Ishikawa (cell line): ENCODE measurements around the gene MEGF9.

Experiments used
- CEBPB ChIP-seq: IDR thresholded peaks from 2 replicates; pipeline ENCODE4 v1.6.1; 2012
- CREB1 ChIP-seq: IDR thresholded peaks from 2 replicates; pipeline ENCODE4 v1.6.1; 2012; ENCODE audit warnings: low read depth
- EGR1 ChIP-seq: IDR thresholded peaks from 2 replicates; pipeline ENCODE4 v1.6.1; 2012
- EP300 ChIP-seq: IDR thresholded peaks from 2 replicates; pipeline ENCODE4 v1.6.1; 2012; ENCODE audit warnings: borderline replicate concordance
- FOXM1 ChIP-seq: IDR thresholded peaks from 2 replicates; pipeline ENCODE4 v1.6.1; 2012; ENCODE audit warnings: low read depth, borderline replicate concordance
- NFIC ChIP-seq: IDR thresholded peaks from 2 replicates; pipeline ENCODE4 v1.6.1; 2012
- RAD21 ChIP-seq: IDR thresholded peaks from 2 replicates; pipeline ENCODE4 v1.6.1; 2012; ENCODE audit warnings: low read depth
- TAF1 ChIP-seq: IDR thresholded peaks from 2 replicates; pipeline ENCODE4 v1.6.1; 2012; ENCODE audit warnings: low read depth, mild to moderate bottlenecking
- TCF12 ChIP-seq: IDR thresholded peaks from 2 replicates; pipeline ENCODE4 v1.6.1; 2012; ENCODE audit warnings: low read depth
- TEAD4 ChIP-seq: IDR thresholded peaks from 2 replicates; pipeline ENCODE4 v1.6.1; 2012
- YY1 ChIP-seq: IDR thresholded peaks from 2 replicates; pipeline ENCODE4 v1.6.1; 2012; ENCODE audit warnings: low read depth
- ZBTB7A ChIP-seq: IDR thresholded peaks from 2 replicates; pipeline ENCODE4 v1.6.1; 2012; ENCODE audit warnings: low read depth
- TF ChIP-seq, protein P1 (sequence below): IDR thresholded peaks from 2 replicates; pipeline ENCODE4 v1.6.1; 2012; ENCODE audit warnings: low read depth, mild to moderate bottlenecking
- TF ChIP-seq, protein P2 (sequence below): IDR thresholded peaks from 2 replicates; pipeline ENCODE4 v1.6.1; 2012
- TF ChIP-seq, protein P3 (sequence below): IDR thresholded peaks from 2 replicates; pipeline ENCODE4 v1.6.1; 2012

Gene MEGF9

DNA sequence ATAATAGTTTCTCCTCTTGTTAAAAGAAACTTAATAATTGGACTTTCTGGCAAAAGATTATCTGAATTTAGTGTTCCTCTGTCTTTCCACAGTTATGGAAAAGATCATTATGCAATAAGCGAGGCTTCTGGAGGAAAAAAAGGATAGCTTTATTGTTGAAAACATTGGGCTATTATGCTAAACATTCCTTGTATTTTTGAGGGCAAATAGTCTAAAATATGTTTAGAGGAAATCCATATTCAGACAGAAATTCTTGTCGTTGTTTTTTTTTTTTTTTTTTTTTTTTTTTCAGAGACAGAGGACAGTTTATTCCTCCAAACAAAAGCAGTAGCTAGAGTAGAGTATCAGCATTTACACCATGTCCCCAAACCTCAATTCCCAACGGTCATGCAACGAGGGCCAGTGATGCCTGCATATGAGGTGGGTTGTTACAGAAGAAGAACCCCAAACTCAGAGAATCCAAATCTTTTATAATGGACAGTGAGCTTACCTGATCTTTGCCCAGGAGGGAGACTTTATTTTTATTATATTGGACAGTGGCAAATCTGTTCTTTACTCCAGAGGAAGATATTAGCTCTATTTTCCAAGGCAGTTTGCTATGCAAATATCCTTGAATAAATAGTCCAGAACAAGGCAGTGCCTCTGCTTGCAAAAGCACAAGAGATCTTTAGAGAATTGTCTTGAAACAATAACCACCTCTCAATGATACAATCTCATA, 85.9 kb downstream of the MEGF9 start:
- no peak for TF ChIP-seq EGR1
- TF ChIP-seq CEBPB = no peak
- no peak for TF ChIP-seq RAD21
- no peak for TF ChIP-seq NFIC
- TF ChIP-seq FOXM1 = no peak
- TF ChIP-seq TEAD4 = no peak
- TF ChIP-seq, protein P1, sequence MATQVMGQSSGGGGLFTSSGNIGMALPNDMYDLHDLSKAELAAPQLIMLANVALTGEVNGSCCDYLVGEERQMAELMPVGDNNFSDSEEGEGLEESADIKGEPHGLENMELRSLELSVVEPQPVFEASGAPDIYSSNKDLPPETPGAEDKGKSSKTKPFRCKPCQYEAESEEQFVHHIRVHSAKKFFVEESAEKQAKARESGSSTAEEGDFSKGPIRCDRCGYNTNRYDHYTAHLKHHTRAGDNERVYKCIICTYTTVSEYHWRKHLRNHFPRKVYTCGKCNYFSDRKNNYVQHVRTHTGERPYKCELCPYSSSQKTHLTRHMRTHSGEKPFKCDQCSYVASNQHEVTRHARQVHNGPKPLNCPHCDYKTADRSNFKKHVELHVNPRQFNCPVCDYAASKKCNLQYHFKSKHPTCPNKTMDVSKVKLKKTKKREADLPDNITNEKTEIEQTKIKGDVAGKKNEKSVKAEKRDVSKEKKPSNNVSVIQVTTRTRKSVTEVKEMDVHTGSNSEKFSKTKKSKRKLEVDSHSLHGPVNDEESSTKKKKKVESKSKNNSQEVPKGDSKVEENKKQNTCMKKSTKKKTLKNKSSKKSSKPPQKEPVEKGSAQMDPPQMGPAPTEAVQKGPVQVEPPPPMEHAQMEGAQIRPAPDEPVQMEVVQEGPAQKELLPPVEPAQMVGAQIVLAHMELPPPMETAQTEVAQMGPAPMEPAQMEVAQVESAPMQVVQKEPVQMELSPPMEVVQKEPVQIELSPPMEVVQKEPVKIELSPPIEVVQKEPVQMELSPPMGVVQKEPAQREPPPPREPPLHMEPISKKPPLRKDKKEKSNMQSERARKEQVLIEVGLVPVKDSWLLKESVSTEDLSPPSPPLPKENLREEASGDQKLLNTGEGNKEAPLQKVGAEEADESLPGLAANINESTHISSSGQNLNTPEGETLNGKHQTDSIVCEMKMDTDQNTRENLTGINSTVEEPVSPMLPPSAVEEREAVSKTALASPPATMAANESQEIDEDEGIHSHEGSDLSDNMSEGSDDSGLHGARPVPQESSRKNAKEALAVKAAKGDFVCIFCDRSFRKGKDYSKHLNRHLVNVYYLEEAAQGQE = no peak
- TF ChIP-seq, protein P2, sequence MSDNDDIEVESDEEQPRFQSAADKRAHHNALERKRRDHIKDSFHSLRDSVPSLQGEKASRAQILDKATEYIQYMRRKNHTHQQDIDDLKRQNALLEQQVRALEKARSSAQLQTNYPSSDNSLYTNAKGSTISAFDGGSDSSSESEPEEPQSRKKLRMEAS = no peak
- TF ChIP-seq, protein P3, sequence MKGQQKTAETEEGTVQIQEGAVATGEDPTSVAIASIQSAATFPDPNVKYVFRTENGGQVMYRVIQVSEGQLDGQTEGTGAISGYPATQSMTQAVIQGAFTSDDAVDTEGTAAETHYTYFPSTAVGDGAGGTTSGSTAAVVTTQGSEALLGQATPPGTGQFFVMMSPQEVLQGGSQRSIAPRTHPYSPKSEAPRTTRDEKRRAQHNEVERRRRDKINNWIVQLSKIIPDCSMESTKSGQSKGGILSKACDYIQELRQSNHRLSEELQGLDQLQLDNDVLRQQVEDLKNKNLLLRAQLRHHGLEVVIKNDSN = no peak
- no peak for TF ChIP-seq CREB1
- no peak for TF ChIP-seq EP300
- no peak for TF ChIP-seq ZBTB7A
- TF ChIP-seq TCF12 = no peak
- TF ChIP-seq TAF1 = no peak
- TF ChIP-seq YY1 = no peak

DNA sequence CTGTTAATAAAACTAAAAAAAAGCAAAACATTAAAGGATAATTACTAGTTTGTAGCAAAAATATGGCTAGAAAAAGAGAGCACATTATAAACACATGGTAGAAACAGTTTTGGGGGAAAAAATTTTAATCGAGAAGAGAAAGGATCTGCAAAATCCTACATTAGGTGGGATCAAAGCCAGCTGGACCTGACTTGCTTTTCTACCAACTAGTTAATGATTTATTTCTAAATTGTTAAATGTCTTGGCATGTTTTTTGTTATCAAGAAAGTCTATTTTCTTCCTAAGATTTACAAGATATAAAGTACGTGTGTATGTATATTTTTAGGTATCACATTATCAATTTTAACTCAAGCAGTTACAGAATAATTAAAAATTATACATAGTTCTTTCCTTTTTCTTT, 87.2 kb downstream of the MEGF9 start:
- TF ChIP-seq, protein P1 = no peak
- TF ChIP-seq FOXM1 (no peak), EGR1 (no peak), EP300 (no peak), CEBPB (no peak), CREB1 (no peak), ZBTB7A (no peak), NFIC (no peak), TAF1 (no peak), TEAD4 (no peak), RAD21 (no peak), TCF12 (no peak), YY1 (no peak)
- TF ChIP-seq, protein P3 = no peak
- TF ChIP-seq, protein P2 = no peak

DNA sequence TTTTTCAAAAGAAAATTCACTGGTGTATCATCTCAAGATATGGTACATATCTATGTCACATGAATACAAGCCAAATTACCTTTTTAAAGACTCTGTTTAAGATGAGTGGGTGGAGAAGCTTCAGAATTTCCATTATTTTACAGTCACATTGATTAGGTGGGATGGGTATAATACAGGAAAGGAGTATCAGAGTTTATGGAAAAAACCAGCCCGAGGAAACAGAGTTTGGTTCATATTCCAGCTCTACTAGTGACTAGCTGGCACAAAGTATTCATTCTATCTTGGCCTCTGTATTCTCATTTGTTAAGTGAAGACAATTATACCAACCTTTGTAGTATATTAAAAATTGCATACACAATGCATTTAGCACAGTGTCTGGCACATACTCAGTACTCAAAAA, 87.8 kb downstream of the MEGF9 start:
- TF ChIP-seq EGR1 = no peak
- no peak for TF ChIP-seq NFIC
- TF ChIP-seq EP300 = no peak
- TF ChIP-seq TEAD4 = no peak
- TF ChIP-seq, protein P3 = no peak
- no peak for TF ChIP-seq CEBPB
- TF ChIP-seq, protein P2 = no peak
- TF ChIP-seq TCF12 = no peak
- TF ChIP-seq, protein P1 = no peak
- no peak for TF ChIP-seq ZBTB7A

GRCh38 chr9:120625222-120625621, 89.0 kb downstream of the MEGF9 start:
- TF ChIP-seq, protein P2 = no peak
- TF ChIP-seq, protein P3 = no peak
- TF ChIP-seq NFIC (no peak), EGR1 (no peak), TEAD4 (no peak), ZBTB7A (no peak), RAD21 (no peak), YY1 (no peak), CREB1 (no peak), CEBPB (no peak), TAF1 (no peak), TCF12 (no peak), EP300 (no peak)
- TF ChIP-seq, protein P1 = no peak
